SHP77 treated with DMSO at 0.1 percent for 48 hours (cell line): ENCODE results near the gene TIMM44.

Source experiments
- DNase-seq: peaks from one replicate; lab custom pipeline; 2025; lab: John Stamatoyannopoulos, UW

Gene TIMM44, protein sequence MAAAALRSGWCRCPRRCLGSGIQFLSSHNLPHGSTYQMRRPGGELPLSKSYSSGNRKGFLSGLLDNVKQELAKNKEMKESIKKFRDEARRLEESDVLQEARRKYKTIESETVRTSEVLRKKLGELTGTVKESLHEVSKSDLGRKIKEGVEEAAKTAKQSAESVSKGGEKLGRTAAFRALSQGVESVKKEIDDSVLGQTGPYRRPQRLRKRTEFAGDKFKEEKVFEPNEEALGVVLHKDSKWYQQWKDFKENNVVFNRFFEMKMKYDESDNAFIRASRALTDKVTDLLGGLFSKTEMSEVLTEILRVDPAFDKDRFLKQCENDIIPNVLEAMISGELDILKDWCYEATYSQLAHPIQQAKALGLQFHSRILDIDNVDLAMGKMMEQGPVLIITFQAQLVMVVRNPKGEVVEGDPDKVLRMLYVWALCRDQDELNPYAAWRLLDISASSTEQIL

DNA sequence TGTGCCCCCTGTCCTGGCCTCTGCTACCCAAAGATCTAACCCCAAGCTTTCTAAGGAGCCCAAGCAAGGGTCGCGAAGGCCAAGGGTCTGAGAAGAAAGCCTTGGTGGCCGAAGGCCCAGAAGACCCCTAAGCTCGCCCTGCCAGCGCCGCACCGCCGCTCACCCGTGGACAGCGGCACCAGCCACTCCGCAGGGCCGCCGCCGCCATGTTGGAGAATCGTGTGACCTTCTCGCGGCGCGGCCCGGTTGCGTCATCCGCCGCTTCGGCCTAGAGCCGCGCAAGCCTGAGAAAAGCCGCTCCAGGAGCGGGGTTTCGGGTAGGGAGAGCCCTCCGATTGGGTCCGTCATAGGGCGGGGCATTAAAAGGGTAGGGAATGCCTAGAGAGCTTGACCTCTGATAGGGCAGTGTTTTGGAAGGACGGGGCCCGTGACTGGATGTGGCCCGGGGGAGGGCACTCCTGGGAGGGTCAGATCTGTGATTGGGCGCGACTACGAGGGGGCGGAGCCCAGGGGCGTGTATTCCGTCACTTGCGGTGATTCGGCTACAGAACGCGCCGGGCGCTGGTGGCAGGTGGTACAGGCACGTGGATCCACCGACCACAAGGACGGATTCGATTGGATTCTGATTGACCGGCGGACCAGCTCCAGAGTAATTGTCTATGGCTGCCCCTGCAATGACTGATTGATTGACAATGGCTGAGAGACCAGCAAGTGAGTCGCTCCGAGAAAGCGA lies at the start of gene TIMM44:
Gene TIMM44, minus strand, starts transcription at position 223 of the 733 bp plus-strand sequence. Its CDS starts 15 bp downstream, at position 208.
- peak; percentile 99 for DNase-seq

GRCh38 chr19:7992575-7992974 lies 49.1 kb upstream of the TIMM44 start:
- no peak for DNase-seq

DNA sequence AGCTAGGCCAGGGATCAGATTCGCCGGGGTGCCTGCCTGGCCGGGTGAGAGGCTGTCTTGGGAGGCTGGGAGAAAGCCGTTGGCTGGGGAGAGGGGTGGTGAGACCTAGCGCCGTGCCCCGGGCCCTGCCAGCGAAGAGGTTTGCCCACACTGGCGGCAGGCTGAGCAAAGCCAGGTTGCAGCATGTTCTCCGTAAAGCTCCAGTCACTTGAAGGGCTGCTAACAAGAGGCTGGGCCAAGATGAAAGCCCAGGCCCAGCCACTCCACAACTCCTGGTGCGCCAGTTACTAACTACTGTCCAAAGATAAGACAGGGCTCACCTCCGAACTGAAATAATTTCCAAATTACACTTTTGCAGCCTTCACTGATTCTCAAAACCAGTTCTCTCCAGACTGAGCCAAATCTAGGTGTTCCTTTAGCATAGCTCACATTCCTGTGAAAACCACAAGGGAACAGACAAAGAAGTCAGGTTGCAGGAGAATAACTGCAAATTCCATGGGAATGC lies 45.7 kb upstream of the TIMM44 start:
- no peak for DNase-seq

GRCh38 chr19:7988307-7988706 lies 44.8 kb upstream of the TIMM44 start:
- DNase-seq, result no peak

DNA sequence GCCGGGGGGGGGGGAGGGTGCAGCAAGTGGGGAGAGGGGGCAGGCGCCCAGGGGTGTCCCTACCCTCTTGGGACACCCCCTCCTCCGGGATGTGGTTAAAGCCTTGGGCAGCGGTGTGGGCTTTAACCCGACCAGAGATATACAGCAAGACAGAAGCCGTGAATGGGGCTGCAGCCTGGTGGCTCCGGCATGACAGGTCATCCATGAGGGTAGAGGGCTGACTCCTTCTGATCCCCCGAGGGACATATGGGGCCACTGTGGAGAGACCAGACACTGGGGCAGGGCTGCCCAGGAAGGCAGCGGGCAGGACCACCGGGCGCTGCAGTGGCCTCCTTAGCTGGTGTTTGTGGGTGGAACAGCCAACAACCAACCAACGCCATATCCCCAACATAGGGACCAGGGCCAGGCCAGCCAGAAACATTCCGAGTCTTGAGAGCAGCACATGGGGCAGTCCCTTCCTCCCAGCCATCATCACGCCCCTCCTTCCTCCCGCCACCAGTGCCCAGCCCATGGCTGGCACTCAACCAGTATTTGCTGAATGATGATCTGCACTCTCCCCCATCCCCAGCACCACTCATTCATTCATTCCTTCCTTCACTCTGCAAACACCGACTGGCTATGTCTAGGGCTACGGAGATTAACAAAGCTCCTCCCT lies 43.8 kb upstream of the TIMM44 start:
- DNase-seq, result no peak

GRCh38 chr19:7986321-7987113 lies 43.1 kb upstream of the TIMM44 start:
- no peak for DNase-seq

- DNase-seq, result no peak
Measured at GRCh38 chr19:7985481-7985911, 42.0 kb upstream of the TIMM44 start.

DNA sequence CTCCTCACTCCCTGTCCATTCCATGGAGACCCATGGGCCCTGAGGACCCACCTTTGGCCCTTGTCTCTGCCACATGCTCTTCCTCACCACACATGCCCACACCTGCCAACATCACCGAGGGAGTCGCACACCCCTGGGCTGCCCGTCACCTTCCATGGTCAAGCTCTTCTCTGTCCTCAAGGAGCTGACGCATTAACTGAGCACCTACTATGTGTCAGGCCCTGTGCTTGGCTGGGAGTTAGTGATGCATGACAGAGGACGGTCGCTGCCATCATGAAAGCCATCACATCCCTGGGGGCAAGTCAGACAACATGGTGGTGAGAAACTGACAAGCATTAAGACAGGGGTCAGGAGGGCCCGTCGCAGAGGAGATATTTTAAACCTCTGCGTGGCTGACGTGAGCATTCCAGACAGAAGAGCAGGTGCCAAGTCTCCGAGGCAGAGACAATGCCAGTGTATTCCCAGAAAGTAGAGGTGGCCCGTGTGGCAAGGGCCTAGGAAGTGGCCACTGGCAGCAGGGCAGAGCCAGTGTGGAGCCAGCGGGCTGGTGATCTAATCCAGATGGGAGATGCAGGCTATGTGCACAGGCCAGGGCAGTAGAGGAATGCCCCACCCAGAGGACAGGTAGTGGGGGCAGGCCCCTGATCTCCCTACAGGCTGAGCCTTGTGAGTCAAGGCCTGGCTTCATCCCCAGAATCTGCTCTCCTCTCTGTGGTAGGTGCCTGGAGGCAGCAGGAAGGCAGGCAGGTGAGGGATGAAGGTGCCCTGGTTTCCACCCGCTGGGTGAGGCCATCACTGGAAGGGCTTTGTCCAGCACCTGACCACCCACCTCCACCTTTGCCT lies 40.8 kb upstream of the TIMM44 start:
- no peak for DNase-seq

- DNase-seq, result no peak
Measured at GRCh38 chr19:7983286-7983950, 40.0 kb upstream of the TIMM44 start.

DNA sequence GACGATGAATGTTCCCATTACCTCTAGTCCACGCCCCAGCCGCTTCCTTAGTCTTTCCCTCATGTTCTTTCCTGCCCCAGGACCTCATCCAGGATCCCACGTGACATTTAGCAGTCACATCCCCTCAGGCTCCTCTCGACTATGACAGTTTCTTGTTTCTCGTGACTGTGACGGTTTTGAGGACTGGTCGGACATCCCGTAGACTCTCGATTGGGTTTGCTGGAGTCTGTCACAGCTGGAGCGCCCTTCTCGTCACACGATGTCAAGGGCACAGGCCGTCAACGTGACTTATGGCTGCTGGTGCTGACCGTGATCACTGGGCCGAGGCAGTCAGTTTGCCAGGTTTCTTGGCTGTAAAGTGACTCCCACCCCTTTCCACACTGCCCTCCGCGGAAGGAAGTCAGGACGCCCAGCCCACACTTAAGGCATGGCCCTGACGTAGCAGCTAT lies 39.2 kb upstream of the TIMM44 start:
- DNase-seq, result no peak

DNA sequence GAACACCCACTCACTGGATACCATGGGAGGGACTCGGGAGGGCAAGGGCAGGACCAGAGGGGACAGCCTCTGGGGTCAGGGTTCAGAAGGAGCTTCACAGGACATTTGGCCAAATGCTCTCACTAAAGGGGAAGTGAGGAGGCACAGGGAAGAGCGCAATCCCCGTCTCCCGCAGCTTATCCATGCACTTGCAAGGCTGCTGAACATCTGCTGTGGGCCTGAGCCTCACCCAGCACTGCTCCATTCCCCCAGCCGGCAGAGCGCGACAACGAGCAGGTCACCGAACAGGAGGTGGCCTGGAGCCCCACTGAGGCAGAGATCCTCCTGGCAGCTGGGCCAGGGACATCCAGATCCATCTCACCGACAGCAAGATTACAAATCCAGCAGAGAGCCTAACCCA lies 38.6 kb upstream of the TIMM44 start:
- DNase-seq, result no peak

- DNase-seq, result no peak
Measured at GRCh38 chr19:7981661-7982060, 38.2 kb upstream of the TIMM44 start.

- no peak for DNase-seq
Measured at GRCh38 chr19:7981199-7981598, 37.7 kb upstream of the TIMM44 start.

DNA sequence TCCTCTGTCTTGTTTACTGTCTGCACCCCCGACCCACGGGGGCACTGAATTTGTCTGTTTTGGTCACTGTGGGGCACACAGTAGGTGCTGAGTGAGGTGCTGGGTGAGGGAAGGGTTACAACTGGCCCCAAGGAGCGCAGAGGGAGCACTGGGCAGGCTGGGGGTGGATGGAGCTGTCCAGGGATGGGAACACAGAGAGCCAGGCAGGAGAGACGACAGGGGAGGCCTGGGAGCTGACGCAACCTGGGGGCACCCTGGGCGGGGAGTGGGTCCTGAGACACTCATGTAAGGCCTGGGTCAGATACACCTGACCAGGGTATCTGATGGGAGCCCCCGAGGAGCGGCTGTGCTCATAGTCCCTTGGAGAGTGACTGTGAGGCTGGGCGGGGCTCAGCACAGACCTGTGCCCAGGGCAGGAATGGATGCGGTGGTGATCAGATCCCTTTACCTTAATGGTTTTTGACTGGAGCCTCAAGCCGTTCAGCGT lies 37.2 kb upstream of the TIMM44 start:
- no peak for DNase-seq

DNA sequence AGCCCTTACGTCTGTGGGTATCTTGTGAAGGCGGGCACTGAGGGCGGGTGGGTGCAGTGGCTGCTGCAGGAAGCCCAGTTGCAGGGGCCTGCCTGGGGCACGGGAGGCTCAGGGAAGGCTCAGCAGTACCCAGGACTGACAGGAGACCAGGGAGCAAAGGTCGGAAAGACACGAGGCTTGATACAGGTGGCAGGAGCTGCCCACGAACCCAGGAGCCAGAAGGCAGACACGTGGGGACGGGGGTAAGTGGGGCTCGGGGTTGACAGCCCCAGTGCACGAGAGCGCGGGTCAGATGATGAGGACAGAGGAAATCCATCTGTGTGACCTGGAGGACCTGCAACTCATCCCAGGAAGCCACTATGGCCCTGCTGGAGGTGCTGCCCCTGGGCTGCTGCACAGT lies 36.7 kb upstream of the TIMM44 start:
- no peak for DNase-seq

DNA sequence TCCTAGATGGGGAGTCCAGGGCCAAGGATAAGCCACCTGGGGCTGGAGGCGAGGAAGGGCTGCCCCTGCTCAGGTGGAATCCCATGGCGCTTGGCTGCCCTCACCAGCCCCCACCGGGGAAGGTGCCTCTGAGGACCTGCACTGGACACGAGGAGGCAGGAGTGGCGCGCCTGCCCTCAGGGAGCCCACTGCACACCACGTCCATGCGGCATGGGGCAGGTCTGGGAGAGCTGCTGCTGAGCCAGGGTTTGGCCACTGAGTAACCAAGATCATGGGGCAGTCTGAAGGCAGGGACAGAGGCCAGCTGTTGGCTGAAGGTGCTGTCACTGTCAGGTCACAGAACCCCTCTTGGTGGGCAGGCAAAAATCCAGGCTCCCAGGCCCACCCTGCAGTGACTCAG lies 36.1 kb upstream of the TIMM44 start:
- DNase-seq, result no peak

GRCh38 chr19:7979011-7979410 lies 35.5 kb upstream of the TIMM44 start:
- DNase-seq, result no peak

DNA sequence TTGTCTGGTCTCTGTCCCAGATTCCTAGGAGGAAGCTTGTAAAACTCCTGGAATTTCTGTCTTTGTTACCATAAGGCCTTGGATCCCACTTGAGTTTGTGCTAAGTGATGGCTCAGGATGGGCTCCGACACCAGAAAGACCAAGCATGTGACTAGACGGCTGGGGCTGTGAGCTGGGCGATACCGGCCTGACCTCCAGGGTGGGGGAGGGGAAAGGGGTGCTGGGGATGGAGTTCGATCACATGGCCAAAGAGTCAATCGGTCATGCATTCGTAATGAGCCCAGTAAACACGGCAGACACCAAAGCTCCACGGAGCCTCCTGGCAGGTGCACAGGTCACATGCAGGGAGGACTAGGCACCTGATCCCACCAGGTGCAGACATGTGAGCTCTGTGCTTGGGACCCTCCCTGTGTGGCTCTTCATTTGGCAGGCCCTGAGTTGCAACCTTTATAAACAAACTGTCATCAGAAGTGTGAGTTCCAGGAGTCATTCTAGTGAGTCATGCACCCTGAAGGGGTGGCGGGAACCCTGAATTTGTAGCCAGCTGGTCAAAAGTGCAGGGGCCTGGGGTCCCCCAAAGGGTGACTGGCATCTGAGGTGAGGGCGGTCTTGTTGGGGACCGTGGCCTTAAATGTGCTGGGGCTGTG lies 34.8 kb upstream of the TIMM44 start:
- no peak for DNase-seq

DNA sequence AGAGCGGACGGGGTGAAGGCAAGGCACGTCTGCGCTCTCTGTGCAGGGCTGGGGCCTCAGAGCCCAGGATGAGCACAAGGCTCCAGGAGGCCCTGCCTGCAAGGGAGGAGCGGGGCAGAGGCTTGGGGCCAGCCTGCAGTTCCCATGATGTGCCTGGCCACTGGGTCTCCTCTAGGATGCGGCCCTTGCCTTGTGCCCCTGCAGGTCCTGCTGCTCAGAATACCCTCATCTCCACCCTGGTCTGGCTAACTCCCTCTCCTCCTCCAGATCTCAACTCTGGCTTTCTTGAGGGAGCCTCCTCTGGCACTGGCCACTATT lies 34.2 kb upstream of the TIMM44 start:
- no peak for DNase-seq
